Measurements from ENCODE around the gene HPN.

- TF ChIP-seq CTCF (IDR thresholded peaks at IDR 0.05) (no peak), POLR2A (IDR thresholded peaks at IDR 0.05) (no peak), EP300 (IDR thresholded peaks at IDR 0.05) (no peak), POLR2AphosphoS5 (IDR thresholded peaks at IDR 0.05) (no peak)
Observed at GRCh38 chr19:35018379-35018778, 23.1 kb upstream of the HPN start.

Measured in suprapubic skin (tissue), 4 donors.